Measurements from ENCODE around the gene S1PR3. TPM values are rescaled to one million over a fixed set of nuclear protein-coding genes. Genes with fewer than 3 reads are reported as not detected.

The S1PR3 gene
- polyA plus RNA-seq, 2 of the 4 experiments (the other 2 are of a cell fraction), result 26.4 to 33.7 TPM

GRCh38 chr9:89051421-89052025 lies 60.3 kb downstream of the S1PR3 start (continued):
- TF ChIP-seq TFCP2L1 (CRISPR knock-in tag; IDR thresholded peaks at IDR 0.05), result no peak
- TF ChIP-seq CBX8 (IDR thresholded peaks at IDR 0.05), result no peak
- TF ChIP-seq EHMT2 (IDR thresholded peaks at IDR 0.05; ENCODE audit: low read depth), result no peak

- no peak for DNase-seq (ENCODE audit: low read depth in 1 of 2, low spot score in 1 of 2)
- TF ChIP-seq FOXS1 (CRISPR knock-in tag; IDR thresholded peaks at IDR 0.05) (no peak), RARB (CRISPR knock-in tag; IDR thresholded peaks at IDR 0.05) (no peak), ZFP36 (IDR thresholded peaks at IDR 0.05; ENCODE audit: borderline replicate concordance, partially characterized antibody) (no peak), RFX5 (IDR thresholded peaks at IDR 0.05) (no peak), USF2 (IDR thresholded peaks at IDR 0.05) (no peak), KDM1A (IDR thresholded peaks at IDR 0.05; ENCODE audit: low read depth) (no peak), NFE2L2 (conservative IDR thresholded peaks at IDR 0.05; ENCODE audit: low read length) (no peak), MAFK (IDR thresholded peaks at IDR 0.05; ENCODE audit: partially characterized antibody) (no peak), HOXA7 (CRISPR knock-in tag; IDR thresholded peaks at IDR 0.05) (no peak), E2F6 (IDR thresholded peaks at IDR 0.05; ENCODE audit: borderline replicate concordance, low read depth) (no peak), NPAS2 (CRISPR knock-in tag; IDR thresholded peaks at IDR 0.05; ENCODE audit: borderline replicate concordance) (no peak), MAX (IDR thresholded peaks at IDR 0.05) (no peak)
- 63% methylated on average over 6 of the region's 6 CpGs for WGBS (ENCODE audit: missing lambda C conversion rate)
- Histone ChIP-seq H3K4me1 (no peaks in the 10 kb centered on the region), H3K4me3 (no peak overlapping the region), H3K4me2 (no peak overlapping the region), H3K9me3 (no peaks in the 10 kb centered on the region), H3K27ac (no peak overlapping the region)
- no peak for ATAC-seq
- POLR2A ChIA-PET, result no interaction called here
- no peak for FAIRE-seq
- CTCF ChIA-PET, result interaction anchor here (1.0 kb wide), 1 partner anchor 14 kb away, joined by 3 read pairs; no protein-coding TSS in a partner anchor
Observed at GRCh38 chr9:89052470-89053097, 61.3 kb downstream of the S1PR3 start.

- ChIA-PET POLR2A (no interaction called here), CTCF (interaction anchor here (1.0 kb wide), 2 partner anchors 10 to 14 kb away, joined by 3 read pairs; no protein-coding TSS in a partner anchor)
- FAIRE-seq (no peak), ATAC-seq (no peak), DNase-seq (ENCODE audit: low read depth in 1 of 2, low spot score in 1 of 2) (no peak)
- TF ChIP-seq HDAC2 (IDR thresholded peaks at IDR 0.05) (no peak), BHLHE40 (IDR thresholded peaks at IDR 0.05; ENCODE audit: low read depth, low read length) (no peak), TP53 (CRISPR knock-in tag; IDR thresholded peaks at IDR 0.05) (no peak), CTCF (IDR thresholded peaks at IDR 0.05) (no peak), ESRRA (IDR thresholded peaks at IDR 0.05; ENCODE audit: borderline replicate concordance, low read length) (no peak), NFE2L2 (conservative IDR thresholded peaks at IDR 0.05; ENCODE audit: low read length) (no peak), PBX3 (IDR thresholded peaks at IDR 0.05) (no peak), RAD21 (conservative IDR thresholded peaks at IDR 0.05 in 1 of 2, IDR thresholded peaks at IDR 0.05 in 1 of 2) (no peak), MAFK (IDR thresholded peaks at IDR 0.05; ENCODE audit: partially characterized antibody) (no peak), KDM5A (IDR thresholded peaks at IDR 0.05) (no peak), RARB (CRISPR knock-in tag; IDR thresholded peaks at IDR 0.05) (no peak), MAZ (IDR thresholded peaks at IDR 0.05; ENCODE audit: borderline replicate concordance, low read depth, low read length) (no peak), SMC3 (IDR thresholded peaks at IDR 0.05) (no peak), FOSL2 (IDR thresholded peaks at IDR 0.05) (no peak), FOSL2 (CRISPR knock-in tag; IDR thresholded peaks at IDR 0.05) (no peak), MYC (IDR thresholded peaks at IDR 0.05; ENCODE audit: borderline replicate concordance, low read length) (no peak)
- no peak overlapping the region for H3K4me2 ChIP-seq
- no peaks in the 10 kb centered on the region for H3K4me1 ChIP-seq
- H3K4me3 ChIP-seq, result no peak overlapping the region
- peaks cover 5% of the 10 kb centered on the region; the same call in 1 of the 3 replicates for H3K9me3 ChIP-seq
- no peak overlapping the region for H3K27ac ChIP-seq
- WGBS (ENCODE audit: missing lambda C conversion rate), result 85% methylated on average over 5 of the region's 5 CpGs
Observed at GRCh38 chr9:89053301-89053700, 62.0 kb downstream of the S1PR3 start.

Data from A549 (cell line).